Endometrial microvascular endothelial cells (primary cell): ENCODE measurements around the gene ELMO3. TPM values are rescaled to one million over a fixed set of nuclear protein-coding genes. Genes with fewer than 3 reads are reported as not detected.

ENCODE experiments used
- in situ Hi-C: cut with HindIII; loops from 2 replicates; pipeline ENCODE4 v1.10.0; 2017; ENCODE audit warnings: low sequenced_read_pairs, low pct_unique_long_range_greater_than_20kb; ENCODE audit errors: inconsistent ontology term
- total RNA-seq: library from RNA; depleted of rRNA; stranded (reverse); fragments of >200 nt; gene quantifications from one replicate; pipeline ENCODE4 v1.2.3, GENCODE V29; 2015; ENCODE audit errors: inconsistent ontology term

The ELMO3 gene
- total RNA-seq: 0.37 TPM

- in situ Hi-C loops: no loop called here
These were observed at the start of gene ELMO3 for GRCh38 chr16:67199011-67199807. Gene ELMO3 (plus strand): TSS chr16:67199131. CDS start chr16:67199327, 196 bp downstream.

- in situ Hi-C loops: loop anchor here (25.0 kb wide), 1 partner anchor 138 kb away; the partner anchor contains the start of gene PLEKHG4
These were observed 49.5 kb upstream of the ELMO3 start for GRCh38 chr16:67149276-67150046.

- in situ Hi-C loops: no loop called here
These were observed 48.7 kb upstream of the ELMO3 start for GRCh38 chr16:67150047-67150832.

- in situ Hi-C loops: no loop called here
These were observed 48.0 kb upstream of the ELMO3 start, which contains the start of gene B3GNT9 for GRCh38 chr16:67150833-67151396. Gene B3GNT9 (minus strand): TSS chr16:67150998. CDS start chr16:67150485, 513 bp downstream.

- in situ Hi-C loops: no loop called here
These were observed 47.4 kb upstream of the ELMO3 start for GRCh38 chr16:67151431-67152097.

GRCh38 chr16:67154578-67155294, 44.2 kb upstream of the ELMO3 start:
- in situ Hi-C loops: no loop called here

GRCh38 chr16:67155295-67156142, 43.4 kb upstream of the ELMO3 start:
- in situ Hi-C loops: no loop called here

GRCh38 chr16:67156143-67156844, 42.6 kb upstream of the ELMO3 start:
- in situ Hi-C loops: no loop called here

GRCh38 chr16:67157106-67157748, 41.7 kb upstream of the ELMO3 start:
- in situ Hi-C loops: no loop called here

- in situ Hi-C loops: no loop called here
These were observed 40.9 kb upstream of the ELMO3 start for GRCh38 chr16:67157892-67158635.

GRCh38 chr16:67158637-67159600, 40.0 kb upstream of the ELMO3 start:
- in situ Hi-C loops: no loop called here

- in situ Hi-C loops: no loop called here
These were observed 37.3 kb upstream of the ELMO3 start for GRCh38 chr16:67161595-67162058.

GRCh38 chr16:67162506-67163163, 36.3 kb upstream of the ELMO3 start:
- in situ Hi-C loops: no loop called here
